Measurements from ENCODE around the gene P2RY12.

The P2RY12 gene

GRCh38 chr3:151432616-151433372 is 48.2 kb upstream of the P2RY12 start (continued):
- TF ChIP-seq, protein P1, sequence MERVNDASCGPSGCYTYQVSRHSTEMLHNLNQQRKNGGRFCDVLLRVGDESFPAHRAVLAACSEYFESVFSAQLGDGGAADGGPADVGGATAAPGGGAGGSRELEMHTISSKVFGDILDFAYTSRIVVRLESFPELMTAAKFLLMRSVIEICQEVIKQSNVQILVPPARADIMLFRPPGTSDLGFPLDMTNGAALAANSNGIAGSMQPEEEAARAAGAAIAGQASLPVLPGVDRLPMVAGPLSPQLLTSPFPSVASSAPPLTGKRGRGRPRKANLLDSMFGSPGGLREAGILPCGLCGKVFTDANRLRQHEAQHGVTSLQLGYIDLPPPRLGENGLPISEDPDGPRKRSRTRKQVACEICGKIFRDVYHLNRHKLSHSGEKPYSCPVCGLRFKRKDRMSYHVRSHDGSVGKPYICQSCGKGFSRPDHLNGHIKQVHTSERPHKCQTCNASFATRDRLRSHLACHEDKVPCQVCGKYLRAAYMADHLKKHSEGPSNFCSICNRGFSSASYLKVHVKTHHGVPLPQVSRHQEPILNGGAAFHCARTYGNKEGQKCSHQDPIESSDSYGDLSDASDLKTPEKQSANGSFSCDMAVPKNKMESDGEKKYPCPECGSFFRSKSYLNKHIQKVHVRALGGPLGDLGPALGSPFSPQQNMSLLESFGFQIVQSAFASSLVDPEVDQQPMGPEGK (CRISPR knock-in tag; IDR thresholded peaks at IDR 0.05; ENCODE audit: borderline replicate concordance), result no peak

GRCh38 chr3:151431940-151432339 is 47.4 kb upstream of the P2RY12 start:
- TF ChIP-seq ZFP30 (CRISPR knock-in tag; IDR thresholded peaks at IDR 0.05) (no peak), BACH2 (CRISPR knock-in tag; IDR thresholded peaks at IDR 0.05; ENCODE audit: borderline replicate concordance) (no peak), ZFP3 (CRISPR knock-in tag; IDR thresholded peaks at IDR 0.05) (no peak), TOX (CRISPR knock-in tag; IDR thresholded peaks at IDR 0.05; ENCODE audit: borderline replicate concordance) (no peak), CSDC2 (CRISPR knock-in tag; IDR thresholded peaks at IDR 0.05) (no peak), PPARA (CRISPR knock-in tag; IDR thresholded peaks at IDR 0.05; ENCODE audit: borderline replicate concordance) (no peak), ZNF8 (CRISPR knock-in tag; IDR thresholded peaks at IDR 0.05) (no peak), ESRRG (CRISPR knock-in tag; IDR thresholded peaks at IDR 0.05) (no peak)
- TF ChIP-seq, protein P2, sequence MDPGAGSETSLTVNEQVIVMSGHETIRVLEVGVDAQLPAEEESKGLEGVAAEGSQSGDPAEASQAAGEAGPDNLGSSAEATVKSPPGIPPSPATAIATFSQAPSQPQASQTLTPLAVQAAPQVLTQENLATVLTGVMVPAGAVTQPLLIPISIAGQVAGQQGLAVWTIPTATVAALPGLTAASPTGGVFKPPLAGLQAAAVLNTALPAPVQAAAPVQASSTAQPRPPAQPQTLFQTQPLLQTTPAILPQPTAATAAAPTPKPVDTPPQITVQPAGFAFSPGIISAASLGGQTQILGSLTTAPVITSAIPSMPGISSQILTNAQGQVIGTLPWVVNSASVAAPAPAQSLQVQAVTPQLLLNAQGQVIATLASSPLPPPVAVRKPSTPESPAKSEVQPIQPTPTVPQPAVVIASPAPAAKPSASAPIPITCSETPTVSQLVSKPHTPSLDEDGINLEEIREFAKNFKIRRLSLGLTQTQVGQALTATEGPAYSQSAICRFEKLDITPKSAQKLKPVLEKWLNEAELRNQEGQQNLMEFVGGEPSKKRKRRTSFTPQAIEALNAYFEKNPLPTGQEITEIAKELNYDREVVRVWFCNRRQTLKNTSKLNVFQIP (CRISPR knock-in tag; IDR thresholded peaks at IDR 0.05; ENCODE audit: borderline replicate concordance, low read depth), result no peak
- TF ChIP-seq, protein P3, sequence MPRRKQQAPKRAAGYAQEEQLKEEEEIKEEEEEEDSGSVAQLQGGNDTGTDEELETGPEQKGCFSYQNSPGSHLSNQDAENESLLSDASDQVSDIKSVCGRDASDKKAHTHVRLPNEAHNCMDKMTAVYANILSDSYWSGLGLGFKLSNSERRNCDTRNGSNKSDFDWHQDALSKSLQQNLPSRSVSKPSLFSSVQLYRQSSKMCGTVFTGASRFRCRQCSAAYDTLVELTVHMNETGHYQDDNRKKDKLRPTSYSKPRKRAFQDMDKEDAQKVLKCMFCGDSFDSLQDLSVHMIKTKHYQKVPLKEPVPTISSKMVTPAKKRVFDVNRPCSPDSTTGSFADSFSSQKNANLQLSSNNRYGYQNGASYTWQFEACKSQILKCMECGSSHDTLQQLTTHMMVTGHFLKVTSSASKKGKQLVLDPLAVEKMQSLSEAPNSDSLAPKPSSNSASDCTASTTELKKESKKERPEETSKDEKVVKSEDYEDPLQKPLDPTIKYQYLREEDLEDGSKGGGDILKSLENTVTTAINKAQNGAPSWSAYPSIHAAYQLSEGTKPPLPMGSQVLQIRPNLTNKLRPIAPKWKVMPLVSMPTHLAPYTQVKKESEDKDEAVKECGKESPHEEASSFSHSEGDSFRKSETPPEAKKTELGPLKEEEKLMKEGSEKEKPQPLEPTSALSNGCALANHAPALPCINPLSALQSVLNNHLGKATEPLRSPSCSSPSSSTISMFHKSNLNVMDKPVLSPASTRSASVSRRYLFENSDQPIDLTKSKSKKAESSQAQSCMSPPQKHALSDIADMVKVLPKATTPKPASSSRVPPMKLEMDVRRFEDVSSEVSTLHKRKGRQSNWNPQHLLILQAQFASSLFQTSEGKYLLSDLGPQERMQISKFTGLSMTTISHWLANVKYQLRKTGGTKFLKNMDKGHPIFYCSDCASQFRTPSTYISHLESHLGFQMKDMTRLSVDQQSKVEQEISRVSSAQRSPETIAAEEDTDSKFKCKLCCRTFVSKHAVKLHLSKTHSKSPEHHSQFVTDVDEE (CRISPR knock-in tag; IDR thresholded peaks at IDR 0.05), result no peak
- TF ChIP-seq, protein P1 (CRISPR knock-in tag; IDR thresholded peaks at IDR 0.05; ENCODE audit: borderline replicate concordance), result no peak
- no peak for ATAC-seq

DNA sequence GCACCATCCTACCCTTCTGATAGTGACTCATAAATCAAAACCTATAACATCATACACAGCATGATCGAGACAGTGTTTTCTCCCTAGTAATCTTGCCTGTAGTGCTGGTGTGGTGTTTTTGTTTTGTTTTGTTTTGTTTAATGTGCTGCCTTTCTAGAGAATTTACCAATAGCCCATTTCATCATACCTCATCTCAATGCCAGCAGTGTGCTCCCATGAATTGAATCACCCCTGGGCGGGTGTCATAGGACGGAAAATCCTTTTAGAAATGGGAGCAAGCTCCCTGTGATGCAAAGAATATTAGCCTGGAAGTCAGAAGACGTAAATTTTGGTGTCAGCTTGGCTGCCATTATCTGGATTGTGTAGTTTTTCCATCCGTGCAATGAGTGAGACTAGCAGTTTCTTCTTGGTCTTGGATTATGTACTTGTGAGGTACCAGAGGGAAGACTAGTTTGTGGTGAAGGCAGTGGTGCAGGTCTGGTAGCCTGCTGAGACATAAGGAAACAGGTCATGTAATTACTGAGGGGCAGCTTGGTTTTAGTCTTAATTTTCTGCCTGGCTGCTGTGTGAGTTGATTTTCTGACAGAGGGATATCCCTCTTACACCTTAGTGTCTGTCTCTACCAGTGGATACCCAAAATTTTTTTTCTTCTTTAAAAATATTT is 46.4 kb upstream of the P2RY12 start:
- no peak for ATAC-seq
- TF ChIP-seq TCF4 (CRISPR knock-in tag; IDR thresholded peaks at IDR 0.05; ENCODE audit: borderline replicate concordance), result no peak
- TF ChIP-seq ZNF8 (CRISPR knock-in tag; IDR thresholded peaks at IDR 0.05), result no peak
- TF ChIP-seq RARB (CRISPR knock-in tag; IDR thresholded peaks at IDR 0.05), result no peak
- no peak for TF ChIP-seq ZNF565 (CRISPR knock-in tag; conservative IDR thresholded peaks at IDR 0.05; ENCODE audit: low read depth)
- TF ChIP-seq ZFP30 (CRISPR knock-in tag; IDR thresholded peaks at IDR 0.05), result no peak
- TF ChIP-seq, protein P3 (CRISPR knock-in tag; IDR thresholded peaks at IDR 0.05), result no peak
- TF ChIP-seq ZC3H10 (CRISPR knock-in tag; IDR thresholded peaks at IDR 0.05), result no peak
- TF ChIP-seq ZNF70 (CRISPR knock-in tag; IDR thresholded peaks at IDR 0.05), result no peak
- TF ChIP-seq, protein P4, sequence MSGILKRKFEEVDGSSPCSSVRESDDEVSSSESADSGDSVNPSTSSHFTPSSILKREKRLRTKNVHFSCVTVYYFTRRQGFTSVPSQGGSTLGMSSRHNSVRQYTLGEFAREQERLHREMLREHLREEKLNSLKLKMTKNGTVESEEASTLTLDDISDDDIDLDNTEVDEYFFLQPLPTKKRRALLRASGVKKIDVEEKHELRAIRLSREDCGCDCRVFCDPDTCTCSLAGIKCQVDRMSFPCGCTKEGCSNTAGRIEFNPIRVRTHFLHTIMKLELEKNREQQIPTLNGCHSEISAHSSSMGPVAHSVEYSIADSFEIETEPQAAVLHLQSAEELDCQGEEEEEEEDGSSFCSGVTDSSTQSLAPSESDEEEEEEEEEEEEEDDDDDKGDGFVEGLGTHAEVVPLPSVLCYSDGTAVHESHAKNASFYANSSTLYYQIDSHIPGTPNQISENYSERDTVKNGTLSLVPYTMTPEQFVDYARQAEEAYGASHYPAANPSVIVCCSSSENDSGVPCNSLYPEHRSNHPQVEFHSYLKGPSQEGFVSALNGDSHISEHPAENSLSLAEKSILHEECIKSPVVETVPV (CRISPR knock-in tag; IDR thresholded peaks at IDR 0.05), result no peak
- TF ChIP-seq, protein P1 (CRISPR knock-in tag; IDR thresholded peaks at IDR 0.05; ENCODE audit: borderline replicate concordance), result no peak
- no peak for TF ChIP-seq ARNTL (CRISPR knock-in tag; IDR thresholded peaks at IDR 0.05; ENCODE audit: borderline replicate concordance, low read depth)
- TF ChIP-seq ISL1 (CRISPR knock-in tag; IDR thresholded peaks at IDR 0.05), result no peak
- TF ChIP-seq, protein P2 (CRISPR knock-in tag; IDR thresholded peaks at IDR 0.05; ENCODE audit: borderline replicate concordance, low read depth), result no peak
